GM19397 (cell line): ENCODE data around the gene MRPL18.
"Not testable (repeated sequence)": the region's sequence is repeated elsewhere in the genome, so short reads cannot be mapped to it uniquely, and the experiment has no call there.

ENCODE experiments used
- ATAC-seq: cut with Tn5 transposase; IDR thresholded peaks from one replicate; pipeline ENCODE4 v1.9.1; 2021; ENCODE audit warnings: mild to moderate bottlenecking, moderate library complexity; ENCODE audit not compliant: unreplicated experiment

Gene MRPL18

DNA sequence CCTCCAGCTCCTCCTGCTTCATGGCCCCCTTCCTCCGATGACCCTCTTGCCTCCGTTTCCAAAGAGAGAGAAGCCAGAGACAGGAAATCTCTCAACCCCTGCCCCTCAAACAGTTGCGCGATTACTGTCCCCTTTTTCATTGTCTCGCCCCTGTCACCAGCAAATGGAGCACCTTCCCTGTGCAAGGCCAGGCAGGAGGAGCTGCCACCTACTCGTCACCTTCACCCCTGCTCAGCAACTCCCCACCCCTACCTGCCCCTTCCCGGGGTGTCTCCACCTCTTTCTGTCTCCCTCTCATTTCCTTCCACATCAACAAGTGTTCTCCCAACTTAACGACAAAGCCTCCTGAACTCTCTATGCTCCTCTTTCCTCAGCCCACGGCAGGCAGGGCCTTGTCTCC is 23.5 kb downstream of the MRPL18 start:
- no peak for ATAC-seq

DNA sequence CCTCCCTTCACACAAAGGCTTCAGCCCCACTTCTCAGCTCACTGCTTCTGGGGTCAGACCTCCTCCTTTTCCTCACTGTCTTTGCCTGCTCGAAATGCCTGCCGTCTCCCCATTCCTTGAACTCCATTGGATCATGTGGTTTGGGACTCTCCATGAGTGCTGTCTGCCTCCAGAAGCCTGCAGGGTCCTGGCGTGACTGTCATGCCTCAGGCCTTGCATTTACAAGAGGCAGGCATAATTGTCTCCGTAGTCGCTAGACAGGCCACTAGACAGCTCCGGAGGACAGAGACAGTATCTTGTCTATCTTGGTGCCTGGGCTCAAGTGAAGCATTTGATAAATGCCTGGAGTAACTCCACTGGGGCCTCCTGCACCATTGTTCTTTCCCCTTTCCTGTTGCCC is 25.1 kb downstream of the MRPL18 start:
- no peak for ATAC-seq

DNA sequence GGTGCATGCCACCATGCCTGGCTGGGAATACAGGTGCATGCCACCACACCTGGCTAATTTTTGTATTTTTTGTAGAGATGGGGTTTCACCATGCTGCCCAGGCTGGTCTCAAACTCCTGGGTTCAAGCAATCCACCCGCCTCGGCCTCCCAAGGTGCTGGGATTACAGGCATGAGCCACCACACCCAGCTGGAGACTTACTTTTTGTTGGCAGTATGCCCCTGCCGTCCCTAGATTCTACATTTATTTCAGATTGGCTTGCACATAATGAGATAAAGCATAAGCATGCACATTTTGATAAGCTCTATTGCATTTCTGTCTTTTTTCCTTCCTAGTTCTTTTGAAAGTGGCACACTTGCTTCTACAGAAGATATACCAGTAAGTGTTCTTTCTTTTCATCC is 26.5 kb downstream of the MRPL18 start:
- ATAC-seq: not testable (repeated sequence)

DNA sequence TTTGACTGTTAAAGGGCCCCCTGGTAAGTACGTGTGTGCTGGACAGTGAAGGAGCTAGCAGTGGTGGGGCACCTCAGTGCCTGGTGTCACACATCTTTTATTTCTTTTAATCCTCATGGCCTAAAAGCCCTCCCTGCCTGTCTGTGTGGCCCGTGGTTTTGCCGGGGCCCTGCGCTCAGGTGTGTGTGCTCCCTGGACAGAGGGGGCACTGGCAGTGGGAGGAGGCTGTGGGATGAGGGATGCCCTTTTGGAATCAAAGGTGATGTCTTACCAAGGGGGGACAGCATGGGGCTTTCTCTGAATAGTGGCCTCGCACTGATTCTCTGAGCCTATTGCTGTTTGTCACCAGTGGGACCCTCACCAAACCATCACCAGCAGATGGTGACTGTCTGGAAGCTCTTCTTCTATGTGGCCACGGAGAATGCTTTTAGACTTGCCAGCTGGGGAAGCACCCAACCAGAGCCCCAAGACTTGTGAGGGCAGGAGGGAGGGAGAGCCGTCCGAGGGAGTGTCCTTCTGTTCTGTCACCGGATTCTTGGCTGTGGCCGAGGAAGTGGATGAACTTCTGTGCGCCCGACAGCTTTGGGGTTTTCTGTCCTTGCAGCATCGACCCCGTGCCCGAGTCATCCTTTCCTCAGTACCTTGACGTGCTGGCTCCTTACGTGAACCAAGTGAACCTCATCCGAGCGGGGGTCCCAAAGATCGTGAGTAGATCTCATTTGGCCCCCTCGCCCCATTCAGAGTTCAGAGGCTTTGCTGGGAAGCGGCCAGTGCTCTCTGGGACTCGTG is 27.9 kb downstream of the MRPL18 start:
- no peak for ATAC-seq

DNA sequence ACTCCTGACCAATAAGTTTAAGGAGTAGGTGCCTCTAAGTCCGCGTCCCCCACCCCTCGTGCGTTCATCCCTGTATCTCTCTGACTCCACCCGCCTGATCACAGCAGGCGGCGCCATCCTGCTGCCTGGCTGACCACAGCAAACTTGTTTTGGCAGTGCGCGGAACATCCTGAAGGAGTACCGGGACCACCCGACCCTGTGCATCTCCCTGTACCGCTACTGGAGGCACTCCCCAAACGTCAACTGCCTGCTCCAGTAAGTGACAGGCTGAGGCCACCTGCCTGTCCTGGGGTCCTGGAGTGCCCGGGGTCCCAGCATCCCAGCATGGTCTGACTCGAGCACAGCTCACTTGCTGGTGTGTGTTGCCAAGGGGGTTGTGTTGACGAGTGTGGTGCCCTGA is 28.8 kb downstream of the MRPL18 start:
- ATAC-seq: no peak

DNA sequence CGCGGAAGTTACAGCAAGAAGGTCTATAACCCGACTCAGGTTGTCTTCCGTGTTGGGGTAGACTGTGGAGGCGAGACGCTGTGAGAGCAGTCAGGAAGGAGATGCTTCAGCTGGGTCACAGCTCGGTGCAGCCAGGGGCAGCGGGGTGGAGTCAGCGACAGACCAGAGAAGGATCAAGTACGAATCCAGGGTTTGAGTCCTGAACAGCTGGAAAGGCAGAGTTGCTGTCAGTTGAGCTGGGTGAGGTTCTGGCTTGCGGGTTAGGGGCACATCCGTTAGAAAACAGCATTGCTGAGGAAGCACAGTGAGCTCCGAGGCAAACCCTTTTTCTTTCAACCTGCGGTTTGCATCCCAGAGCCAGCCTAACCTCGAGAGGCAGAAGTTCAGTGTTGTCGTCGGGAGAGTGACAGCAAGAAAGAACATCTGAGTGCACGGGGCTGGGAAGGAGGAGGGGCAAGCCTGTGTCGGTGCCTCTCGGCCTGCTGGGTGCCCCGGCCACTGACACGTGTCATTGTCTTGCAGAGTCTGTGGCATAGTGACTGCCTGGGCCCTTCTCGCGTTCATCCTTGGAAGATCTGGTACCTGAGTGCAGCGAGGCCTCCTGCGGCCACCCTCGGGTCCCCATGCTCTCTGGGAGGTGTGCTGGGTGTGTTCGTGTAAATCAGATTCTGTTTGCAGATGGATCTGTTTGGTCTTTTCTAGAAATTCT is 29.8 kb downstream of the MRPL18 start:
- peak; percentile 57 for ATAC-seq

DNA sequence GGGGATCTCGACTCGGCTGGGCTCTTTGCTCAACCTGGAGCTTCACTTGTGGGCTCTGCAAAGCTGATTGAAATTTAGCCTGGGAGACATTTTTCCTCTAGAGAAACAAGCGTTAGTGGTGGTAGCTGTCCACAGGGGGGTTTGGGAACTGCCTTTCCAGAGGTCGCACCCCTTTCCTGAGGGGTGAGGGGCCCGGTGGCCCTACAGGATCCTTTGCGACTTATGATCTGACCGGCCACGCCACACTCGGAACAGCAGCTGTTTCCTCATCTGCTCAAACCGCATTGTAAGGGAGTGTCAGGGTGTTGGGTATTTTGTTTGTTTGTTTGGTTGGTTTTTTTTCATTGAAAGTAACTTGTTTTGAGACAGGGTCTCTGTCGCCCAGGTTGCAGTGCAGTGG is 30.9 kb downstream of the MRPL18 start:
- no peak for ATAC-seq

DNA sequence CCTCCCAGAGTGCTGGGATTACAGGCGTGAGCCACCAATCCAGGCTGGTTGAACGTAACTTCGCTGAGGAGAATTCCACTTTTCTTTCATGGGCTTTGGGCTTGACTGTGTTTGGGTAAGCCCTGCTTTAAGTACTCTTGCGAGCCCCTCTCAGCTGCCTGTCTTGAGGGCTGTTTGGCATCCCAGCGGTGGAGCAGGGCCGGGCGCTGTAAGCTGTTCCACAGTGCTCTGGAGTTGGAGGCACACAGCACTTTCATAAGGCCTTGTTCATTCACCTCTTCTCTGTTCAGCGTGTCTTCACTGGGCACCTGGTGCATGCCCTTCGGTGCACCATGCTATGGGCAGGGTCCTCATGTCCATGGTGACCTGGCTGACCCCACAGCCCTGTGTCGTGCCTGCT is 31.5 kb downstream of the MRPL18 start:
- no peak for ATAC-seq

DNA sequence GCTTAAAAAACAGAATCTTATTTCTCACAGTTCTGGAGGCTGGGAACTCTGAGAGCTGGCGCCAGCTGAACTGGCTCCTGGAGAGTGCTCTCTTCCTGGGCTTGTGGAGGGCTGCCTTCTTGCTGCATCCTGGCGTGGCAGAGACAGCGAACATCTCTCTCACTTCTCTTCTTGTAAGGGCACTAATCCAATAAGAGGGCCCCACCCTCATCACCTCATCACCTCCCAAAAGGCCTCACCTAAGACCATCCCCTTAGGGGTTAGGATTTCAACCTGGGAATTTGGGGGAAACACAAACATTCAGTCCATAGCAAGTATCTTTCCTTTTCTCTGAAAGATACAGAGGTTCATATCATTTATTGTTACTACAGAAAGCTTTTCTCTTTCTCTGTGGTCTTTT is 33.7 kb downstream of the MRPL18 start:
- no peak for ATAC-seq

DNA sequence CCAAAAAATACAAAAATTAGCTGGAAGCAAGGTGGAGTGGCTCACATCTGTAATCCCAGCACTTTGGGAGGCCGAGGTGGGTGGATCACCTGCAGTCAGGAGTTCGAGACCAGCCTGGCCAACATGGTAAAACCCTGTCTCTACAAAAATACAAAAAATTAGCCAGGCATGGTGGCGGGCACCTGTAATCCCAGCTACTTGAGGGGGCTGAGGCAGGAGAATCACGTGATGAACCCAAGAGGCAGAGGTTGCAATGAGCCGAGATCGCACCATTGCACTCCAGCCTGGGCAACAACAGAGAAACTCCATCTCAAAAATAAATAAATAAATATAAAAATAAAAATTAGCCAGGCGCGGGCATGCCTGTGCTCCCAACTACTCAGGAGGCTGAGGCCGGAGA is 34.4 kb downstream of the MRPL18 start:
- not testable (repeated sequence) for ATAC-seq

DNA sequence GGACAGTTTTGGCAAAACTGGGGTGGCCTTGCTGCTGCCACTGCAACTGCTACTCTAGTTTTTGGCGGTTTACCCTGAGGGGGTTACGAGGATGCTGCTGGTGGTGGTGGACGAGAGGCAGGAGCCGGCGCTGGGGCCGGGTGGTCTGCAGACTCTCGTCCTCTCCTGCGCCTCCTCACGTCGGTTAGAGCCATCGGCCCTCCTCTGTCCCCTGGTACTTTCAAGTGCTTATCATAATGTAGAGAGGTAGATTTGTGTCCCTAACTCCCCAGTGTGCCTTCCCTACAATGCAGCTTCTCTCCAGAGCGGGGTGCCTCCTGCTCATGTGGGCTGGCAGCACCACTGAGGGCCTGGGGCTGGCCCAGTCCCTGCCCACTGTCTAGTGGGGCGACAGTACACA is 35.7 kb downstream of the MRPL18 start:
- no peak for ATAC-seq

DNA sequence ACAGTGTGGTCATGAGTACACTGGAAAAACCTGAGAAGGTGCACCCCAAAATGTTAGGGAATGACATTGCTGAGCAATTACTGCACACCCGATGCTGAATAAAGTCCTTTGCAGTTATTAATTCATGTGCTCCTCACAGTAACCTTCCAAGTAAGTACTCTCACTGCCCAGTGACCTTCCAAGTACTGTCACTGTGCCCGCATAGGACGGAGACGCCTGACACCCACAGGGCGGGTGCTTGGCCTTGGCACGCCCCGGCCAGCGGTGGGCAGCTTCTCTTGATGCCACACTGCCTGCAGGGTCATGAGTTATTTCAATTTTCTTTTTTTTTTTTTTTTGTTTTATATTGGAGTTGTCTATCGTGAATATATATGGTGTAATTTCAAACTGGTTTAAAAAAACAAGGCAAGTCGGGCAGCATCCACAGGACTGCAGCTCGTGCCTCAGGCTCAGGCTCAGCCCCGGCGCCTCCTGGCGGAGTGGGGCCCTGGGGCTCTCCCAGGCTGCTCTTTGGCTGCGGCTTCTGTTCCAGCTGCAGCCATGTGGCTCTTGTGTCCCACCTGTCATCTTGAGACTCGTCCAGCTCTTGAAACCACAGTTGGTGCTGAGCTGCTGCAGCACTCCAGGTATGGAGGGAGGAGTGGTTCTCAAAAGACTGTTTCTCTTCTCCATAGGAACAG is 36.8 kb downstream of the MRPL18 start:
- ATAC-seq: no peak

DNA sequence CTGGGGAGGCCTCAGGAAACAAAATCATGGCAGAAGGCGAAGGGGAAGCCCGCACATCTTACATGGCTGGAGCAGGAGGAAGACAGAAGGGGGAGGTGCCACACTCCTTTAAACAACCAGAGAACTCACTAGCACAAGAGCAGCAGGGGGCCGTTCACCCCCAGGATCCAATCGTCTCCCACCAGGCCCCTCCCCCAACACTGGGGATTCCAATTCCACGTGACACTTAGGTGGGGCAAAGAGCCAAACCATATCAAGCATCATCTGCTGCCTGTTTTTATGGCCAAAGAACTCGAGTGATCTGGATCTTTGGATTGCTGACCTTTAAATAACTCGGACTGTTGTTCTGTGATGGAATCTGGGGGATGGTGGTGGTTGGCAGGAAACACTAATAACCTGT is 37.8 kb downstream of the MRPL18 start:
- no peak for ATAC-seq

DNA sequence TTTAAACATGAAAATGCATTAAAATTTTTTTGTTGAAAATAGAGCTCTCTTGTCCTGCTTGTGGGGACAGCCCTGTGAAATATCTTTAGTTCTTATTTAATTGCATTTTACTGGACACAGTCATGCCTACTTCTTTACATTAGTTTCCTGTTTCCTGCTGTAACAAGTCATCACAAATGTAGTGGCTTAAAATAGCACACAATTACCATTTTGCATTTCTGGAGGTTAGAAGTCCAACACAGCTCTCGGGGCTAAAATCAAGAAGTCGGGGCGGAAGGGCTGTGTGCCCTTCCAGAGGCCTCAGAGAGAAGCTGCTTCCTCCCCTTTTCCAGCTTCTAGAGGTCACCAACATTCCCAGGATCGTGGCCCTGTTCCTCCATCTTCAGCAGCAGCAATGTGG is 39.3 kb downstream of the MRPL18 start:
- ATAC-seq: peak; percentile 54

DNA sequence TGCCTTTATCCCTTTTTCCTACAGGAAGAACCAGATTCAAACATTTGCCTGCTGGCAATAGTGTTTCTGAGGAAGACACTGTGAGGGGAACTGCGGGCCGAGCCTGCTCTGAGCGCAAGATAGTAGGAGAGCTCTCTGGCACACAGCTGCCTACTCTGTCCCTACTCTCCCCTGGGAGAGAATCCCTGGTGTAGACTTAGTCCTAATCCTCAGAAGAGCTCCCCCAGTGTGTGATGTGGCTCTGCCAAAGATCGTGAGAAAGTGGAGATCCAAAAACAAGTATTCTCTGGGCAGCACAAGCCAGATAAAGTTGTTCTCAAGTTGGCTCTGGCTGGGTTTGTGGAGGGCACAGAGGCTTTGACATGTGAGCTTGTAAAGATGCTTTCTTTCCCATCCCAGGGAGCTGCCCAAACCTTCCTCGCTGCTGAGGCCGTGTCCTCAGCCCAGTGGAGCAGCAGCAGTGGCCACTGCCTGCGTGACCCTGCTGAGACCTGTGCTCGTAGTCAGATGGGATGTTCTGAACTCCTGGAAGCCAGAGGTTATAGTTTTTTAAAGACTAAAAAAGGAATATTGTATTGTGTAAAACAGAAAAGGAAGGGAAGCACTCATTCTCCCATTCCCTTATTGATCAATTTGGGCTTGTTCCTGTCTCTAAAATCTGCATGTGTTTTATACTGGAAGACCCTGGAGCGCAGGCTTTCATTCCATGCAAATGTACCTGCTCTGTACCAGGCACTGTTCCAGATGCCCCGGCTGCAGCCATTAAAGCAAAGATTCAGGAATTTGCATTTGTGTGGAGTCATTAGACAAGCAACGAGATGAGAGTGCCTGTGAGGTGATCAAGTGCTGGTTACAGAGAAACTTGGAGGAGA is 40.5 kb downstream of the MRPL18 start:
- no peak for ATAC-seq

DNA sequence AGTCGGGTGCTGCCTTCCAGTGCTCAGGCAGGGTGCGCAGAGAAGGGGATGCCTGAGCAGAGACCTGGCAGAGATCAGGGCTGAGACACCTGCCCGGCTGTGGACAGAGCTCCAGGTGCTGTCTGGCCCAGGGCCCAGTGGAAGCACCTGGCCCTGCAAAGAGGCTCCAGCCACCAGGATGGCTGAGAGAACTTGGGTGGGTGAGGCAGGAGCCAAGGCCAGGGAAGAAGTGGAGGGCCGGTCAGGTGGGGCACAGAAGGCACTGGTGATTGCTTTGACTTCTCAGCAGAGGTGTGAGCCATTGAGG is 41.1 kb downstream of the MRPL18 start:
- no peak for ATAC-seq

DNA sequence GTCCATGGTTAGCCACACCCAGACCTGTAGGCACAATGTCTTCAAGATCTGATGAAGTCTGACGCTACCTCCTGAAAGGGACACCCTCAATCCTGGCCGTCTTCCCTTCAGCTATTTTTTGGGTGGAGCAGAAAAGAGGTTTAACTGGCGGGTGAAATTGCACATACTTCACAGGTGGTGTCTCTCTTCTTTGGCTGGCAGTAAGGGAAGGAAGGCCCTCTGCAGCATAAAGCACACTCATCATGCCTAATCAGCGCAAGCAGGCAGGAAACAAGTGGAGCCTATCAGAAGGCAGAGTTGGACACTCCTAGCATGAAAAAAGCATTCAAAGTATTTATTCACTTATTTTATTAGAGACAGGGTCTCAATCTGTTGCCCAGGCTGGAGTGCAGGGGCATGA is 42.7 kb downstream of the MRPL18 start:
- no peak for ATAC-seq

DNA sequence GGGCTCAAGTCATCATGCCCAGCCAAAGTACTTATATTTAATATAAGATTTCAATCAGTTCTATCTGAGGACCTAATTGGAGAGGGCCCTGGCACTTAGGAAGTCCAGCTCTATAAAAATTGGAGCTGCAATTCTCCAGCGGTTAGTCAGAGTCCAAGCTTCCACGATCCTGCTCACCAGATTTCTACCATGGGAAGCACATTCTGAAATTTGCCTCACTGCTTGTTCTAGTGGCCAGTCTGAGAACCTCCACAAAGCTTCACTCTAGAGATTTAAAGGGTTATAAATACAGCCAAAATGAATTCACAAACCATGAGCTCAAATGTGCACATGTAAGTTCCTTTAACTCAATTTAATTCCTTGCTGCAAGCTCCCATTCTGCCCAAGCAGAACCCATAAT is 43.3 kb downstream of the MRPL18 start:
- no peak for ATAC-seq

DNA sequence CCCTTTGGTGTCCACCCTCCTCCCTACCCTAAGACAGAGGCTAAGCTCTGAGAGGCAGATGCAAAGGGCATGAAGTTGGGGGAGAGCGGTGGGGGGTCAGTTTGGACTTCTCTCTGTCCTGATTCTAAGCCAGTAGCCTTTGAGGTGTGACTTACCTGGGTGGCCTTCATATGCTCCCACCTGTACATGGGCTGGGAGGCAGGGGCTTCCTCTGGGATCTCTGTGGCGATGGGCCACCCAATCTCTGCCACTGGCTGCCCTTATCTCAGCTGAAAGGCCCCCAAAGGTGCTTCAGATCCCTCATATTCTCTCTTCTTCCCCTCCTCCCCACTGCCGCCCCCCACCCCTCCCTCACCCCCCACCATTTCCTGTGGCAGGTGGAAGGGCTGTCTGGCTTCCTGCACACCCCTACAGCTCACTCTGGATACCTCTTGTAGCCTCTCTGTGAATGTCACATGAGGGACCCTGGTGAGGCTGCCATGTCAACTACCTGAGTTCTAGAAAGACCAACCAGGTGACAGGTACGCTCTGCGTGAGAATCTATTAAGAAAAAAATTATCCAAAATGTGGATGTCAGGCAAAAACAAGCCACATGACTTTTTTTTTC is 43.8 kb downstream of the MRPL18 start:
- ATAC-seq: no peak

DNA sequence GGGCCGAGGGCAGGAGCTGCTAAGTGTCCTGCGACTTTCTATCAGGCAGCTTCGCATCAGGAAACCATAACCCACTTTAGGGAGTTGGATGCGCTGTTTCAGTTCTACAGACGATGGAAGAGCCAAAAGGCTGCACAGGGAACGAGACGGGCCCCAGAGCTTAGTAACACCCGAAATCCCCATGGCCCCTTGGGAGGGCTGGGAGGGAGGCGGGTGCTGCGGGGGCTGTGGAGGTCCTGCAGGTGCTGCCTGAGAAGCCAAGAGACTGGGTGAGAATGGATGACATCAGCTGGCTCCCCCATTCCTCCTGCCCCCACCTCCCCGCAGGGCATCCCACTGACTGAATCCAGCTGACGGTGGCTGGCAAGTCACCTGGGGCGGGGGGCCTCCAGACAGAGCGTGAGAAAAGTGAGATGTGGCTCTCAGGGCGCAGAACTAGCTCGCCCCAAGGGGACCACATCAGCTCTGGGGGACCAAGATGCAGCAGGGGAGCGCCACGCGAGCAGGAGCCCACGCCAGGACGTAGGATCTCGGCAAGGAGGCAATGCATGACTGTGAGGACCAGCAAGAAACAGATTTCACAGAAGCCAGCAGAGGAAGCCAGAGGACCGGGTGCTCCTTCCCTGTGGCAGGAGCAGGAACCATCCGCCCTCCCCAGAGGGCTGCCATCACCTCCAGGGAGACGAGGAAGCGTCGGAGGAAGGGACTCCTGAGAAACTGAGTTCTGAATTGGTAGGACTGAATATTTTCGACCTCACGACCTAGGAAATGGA is 46.6 kb downstream of the MRPL18 start:
- ATAC-seq: no peak
